GM23248 (cell line): ENCODE data around the gene PASD1.

Experiments used
- EZH2 ChIP-seq: fragments of 200-600 bp; sonication (generic); IDR thresholded peaks from 2 replicates; pipeline ENCODE4 v1.6.1; 2018; ENCODE audit warnings: antibody characterized with exemption, mild to moderate bottlenecking; ENCODE audit not compliant: insufficient read depth, poor library complexity, severe bottlenecking
- EZH2phosphoT487 ChIP-seq: fragments of 200-600 bp; sonication (generic); IDR thresholded peaks from 2 replicates; pipeline ENCODE4 v1.6.1; 2018; ENCODE audit warnings: antibody characterized with exemption, moderate library complexity, mild to moderate bottlenecking, low read depth; ENCODE audit not compliant: insufficient read depth

DNA sequence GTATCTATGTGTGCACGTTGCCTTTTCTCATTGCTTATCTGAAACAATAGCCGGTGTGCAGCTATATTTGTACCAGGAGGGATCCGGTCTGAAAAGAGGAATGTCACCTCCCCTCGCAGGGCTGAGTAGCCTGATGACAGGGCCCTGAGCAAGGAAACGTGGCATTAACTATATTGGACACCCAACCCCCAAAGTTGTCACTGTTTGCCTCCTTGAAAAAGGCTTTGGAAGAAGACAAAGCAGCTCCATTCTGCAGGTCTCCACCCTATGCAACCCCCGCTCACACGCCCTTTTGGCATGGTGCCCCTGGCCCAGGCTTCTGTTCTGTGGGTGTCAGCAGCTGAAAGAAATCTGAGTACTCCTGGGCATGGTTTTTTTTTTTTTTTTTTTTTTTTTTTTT lies 140.0 kb downstream of the PASD1 start:
- TF ChIP-seq EZH2phosphoT487 (no peak), EZH2 (no peak)
